DMS 273 (cell line): ENCODE data around the gene CCDC134.

Experiments
- DNase-seq: peaks from one replicate; lab custom pipeline; 2025; ENCODE audit not compliant: unreplicated experiment; lab: John Stamatoyannopoulos, UW

Gene CCDC134

DNA sequence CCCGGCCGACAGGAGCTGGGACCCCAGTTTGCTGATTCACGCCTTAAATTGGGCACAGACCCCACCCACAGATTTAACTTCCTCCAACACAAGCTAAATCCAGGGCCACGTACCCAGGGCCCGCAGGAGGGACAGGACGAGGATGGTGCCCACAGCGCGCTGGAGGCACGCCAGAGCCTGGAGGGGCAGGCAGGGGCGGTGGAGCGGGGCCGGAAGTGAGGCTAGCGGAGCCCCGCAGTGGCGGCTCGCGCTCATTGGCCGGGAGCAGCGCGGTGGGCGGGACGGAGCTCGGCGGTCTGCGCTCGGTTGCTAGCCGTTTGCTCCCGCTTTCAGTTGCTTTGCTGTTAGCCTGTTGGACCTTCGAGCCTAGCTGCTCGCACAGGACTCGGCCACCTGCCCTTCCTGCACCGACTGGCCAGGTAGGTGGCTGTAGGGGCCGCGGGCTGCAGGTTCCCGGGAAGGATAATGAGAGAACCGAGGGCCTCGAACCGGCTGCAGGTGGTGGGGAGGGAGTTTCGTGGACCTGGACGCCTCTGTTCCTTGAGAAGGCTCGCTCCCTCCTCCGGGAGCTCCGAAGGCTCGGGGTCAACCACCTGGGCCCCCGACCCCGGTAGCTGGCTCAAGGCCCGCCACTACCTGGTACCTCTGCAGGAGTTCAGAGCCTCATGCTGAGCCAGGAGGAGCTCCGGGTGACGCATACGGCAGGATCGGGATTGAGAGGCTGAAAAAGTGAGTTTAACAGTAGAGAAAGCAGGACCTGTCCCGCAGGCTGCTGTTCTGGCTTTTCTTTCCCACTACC lies at the start of gene CCDC134:
CCDC134 (plus strand) TSS at position 332 of the 799 bp plus-strand sequence. CDS start 8,212 bp downstream, outside the sequence.
- peak; percentile 93 for DNase-seq

DNA sequence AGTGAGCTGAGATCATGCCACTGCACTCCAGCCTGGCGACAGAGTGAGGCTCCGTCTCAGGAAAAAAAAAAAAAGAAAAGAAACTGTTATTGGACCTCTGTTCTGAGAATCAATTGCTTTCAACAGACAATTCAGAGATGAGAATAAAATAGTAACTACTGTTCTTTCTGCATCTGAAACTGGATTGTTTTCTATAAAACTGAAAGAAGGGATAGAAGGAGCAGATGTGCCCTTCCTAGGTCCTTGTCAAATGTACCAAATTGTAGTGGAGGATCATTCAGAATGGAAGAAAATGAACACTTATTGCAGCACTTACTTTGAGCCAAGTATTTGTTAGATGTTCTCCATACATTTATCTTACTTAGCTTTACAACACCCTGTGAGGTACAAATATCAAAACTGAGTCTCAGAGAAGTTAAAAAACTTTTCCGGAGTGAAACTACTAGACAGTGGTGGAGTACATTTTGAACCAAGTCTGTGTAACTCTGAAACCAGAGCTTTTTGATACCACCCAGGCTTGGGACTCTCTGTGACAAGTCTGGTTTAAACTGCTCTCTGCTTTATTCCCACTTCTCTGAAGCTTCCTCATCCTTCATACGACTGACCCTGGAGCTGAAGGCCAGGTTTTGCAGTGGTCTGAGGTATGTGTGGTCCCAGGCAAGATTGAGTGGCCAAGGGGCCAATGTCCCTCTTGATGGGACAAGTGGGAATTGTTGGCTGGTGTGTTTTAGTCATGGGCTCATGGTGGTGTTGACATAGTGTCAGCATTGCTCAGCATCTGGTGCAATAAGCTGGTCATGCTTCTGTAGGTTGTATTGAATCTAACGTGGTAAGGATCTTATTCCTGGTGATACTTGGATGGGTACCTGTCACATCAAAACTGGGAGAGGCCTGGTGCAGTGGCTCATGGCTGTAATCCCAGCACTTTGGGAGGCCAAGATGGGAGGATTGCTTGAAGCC lies 48.2 kb upstream of the CCDC134 start:
- no peak for DNase-seq

- DNase-seq: no peak
These were observed 46.5 kb upstream of the CCDC134 start for GRCh38 chr22:41753984-41754383.

- DNase-seq: no peak
These were observed 43.0 kb upstream of the CCDC134 start for GRCh38 chr22:41757502-41757901.

GRCh38 chr22:41758231-41758630 lies 42.2 kb upstream of the CCDC134 start:
- no peak for DNase-seq

DNA sequence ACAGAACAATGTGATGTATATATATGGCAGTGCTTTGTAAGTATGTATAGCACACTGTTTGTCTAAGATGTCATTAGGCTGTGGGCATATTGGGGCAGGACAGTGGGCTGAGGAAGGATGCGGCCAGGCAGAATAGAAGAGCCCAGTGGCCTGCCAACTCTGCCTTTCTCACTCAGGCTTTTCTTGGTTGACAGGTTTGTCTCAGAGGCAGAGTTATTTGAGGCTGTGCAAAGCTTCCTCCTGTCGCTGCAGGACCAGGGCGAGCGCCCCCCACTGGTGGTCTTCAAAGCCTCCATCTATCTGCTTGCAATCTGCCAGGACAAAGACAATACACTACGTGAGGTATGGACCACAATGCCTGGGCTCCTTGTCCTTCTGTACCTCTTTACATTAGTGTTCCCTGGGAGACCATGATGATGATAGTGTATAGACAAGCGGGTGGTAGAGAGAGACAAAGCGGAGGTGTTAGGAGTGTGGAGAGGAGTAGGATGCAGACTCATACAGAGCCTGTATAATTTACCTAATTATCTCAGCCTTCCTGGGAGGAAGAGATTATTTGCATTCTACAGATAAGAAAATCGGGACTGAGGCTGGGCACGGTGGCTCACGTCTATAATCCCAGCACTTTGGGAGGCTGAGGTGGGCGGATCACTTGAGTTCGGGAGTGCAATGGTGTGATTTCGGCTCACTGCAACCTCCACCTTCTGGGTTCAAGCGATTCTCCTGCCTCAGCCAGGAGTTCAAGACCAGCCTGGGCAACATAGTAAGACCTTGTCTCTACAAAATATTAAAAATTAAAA lies 37.3 kb upstream of the CCDC134 start:
- DNase-seq: peak; percentile 50

DNA sequence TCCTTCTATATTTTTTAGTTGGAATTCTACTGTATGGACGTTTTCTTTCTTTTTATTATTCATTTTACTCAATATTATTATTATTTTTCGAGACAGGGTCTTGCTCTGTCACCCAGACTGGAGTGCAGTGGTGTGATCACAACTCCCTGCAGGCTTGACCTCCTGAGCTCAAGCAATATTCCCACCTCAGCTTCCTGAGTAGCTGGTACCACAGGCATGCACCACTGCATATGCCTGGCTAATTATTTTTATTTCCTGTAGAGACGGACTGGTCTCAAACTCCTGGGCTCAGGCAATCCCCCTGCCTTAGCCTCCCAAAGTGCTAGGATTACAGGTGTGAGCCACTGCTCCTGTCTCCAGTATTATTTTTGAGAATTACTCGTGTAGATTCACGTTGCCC lies 34.0 kb upstream of the CCDC134 start:
- DNase-seq: no peak

- DNase-seq: no peak
These were observed 32.0 kb upstream of the CCDC134 start for GRCh38 chr22:41768430-41768829.

DNA sequence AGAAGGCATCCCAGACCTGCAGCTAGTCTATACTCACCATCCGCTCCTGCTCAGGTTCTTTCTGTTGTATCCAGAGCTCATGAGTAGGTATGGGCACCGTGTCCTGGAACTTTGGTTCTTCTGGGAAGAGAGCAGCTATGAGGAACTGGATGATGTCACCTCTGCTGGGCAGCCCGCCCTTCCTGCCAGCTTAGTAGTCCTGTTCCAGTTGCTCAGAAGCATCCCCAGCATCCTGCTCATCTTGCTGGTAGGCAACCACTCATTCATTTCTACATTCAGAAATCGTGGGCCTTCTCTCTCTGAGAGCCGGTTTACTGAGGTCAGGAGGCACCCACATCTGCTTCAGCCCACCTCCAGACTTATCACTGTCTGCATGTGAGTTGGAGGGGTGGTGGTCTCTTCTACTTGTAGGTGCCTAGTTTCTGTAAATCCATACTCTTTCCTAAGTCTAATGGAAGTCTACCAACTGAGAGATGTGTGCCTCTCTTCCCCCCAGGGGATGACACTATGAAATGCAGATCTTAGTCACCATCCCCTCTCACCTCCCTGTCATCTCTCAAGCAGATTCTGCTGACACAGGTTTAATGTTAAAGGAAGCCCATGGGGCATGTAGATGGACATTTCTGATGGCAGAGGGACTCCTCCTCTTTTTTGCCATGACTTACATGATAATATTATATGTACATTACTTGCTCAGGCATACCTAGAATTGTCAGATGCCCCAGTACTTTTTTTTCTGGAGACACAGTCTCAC lies 29.6 kb upstream of the CCDC134 start:
- no peak for DNase-seq

- no peak for DNase-seq
These were observed 28.3 kb upstream of the CCDC134 start for GRCh38 chr22:41772198-41772597.

GRCh38 chr22:41772645-41773044 lies 27.8 kb upstream of the CCDC134 start:
- no peak for DNase-seq

DNA sequence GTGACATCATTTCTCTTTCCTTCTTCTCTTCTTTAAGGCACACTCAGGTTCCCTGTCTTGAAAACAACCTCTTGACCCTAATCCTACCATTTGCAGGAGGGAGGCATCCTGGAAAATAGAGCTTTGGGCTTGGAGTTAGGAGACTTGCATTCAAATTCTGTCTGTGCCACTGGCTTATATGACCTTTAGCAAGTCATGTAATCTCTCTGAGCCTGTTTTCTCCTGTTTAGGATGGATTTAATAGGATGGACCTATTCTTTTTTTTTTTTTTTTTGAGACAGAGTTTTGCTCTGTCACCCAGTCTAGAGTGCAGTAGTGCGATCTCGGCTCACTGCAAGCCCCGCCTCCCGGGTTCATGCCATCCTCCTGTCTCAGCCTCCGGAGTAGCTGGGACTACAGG lies 25.1 kb upstream of the CCDC134 start:
- no peak for DNase-seq

GRCh38 chr22:41775976-41776375 lies 24.5 kb upstream of the CCDC134 start:
- DNase-seq: no peak

- no peak for DNase-seq
These were observed 24.1 kb upstream of the CCDC134 start for GRCh38 chr22:41776381-41776780.

- no peak for DNase-seq
These were observed 22.6 kb upstream of the CCDC134 start for GRCh38 chr22:41777749-41778425.

DNA sequence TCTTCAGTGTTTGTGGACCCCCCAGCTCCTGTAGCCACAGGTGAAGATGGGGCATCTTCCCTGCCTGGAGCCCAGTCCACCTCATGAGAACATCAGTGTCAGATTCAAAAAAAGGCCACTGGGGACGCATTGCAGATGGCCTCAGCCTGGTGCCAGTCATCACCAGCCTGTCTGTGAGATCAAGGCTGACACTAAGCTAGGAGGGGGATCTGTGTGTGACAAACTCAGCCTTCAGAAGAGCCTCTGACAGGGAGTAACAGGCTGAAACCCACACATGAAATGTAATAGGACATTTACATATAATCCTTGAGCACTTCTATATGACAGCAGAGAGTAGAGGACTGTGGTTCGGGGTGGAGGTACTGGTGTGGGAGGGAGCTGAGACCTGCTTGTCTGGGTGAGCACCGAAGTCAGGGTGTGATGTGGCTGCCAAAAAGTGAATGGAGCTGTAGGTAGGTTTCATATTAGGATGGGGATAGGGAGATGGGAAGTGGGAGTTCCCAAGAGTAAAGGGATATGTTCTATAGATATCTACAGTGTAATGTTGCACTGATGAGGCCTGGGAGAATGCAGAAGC lies 20.5 kb upstream of the CCDC134 start:
- DNase-seq: no peak

DNA sequence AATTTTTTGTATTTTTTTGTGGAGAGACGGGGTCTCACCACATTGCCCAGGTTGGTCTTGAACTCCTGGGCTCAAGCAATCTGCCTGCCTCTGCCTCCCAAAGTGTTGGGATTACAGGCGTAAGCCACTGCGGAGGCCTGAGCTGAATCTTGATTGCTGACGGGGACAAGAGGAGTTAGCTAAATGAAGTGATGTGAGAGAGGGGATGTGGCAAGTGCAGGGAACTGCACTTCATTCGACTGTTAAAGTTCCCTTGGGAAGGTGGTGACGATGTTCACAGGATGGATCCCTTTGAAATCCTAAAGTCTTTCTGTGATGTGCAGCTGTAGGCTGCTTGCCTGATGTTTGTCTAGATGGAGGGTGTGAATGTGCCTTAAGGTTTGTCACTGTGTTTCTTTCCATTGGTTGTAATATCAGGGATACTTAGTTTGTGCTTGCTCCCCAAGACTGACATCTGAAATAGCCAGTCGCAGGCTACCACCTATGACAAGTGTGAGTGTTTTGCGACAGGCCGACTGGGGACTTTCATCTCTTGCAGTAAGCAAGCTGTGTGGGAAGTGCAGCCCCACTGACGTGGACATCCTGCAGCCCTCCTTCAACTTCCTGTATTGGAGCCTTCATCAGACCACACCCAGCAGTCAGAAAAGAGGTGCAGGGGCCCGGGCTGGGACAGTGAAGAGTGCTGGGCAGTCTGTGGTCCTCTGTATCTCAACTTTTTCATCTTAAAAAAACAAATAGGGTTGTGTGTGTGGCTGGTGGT lies 19.6 kb upstream of the CCDC134 start:
- DNase-seq: no peak

GRCh38 chr22:41781507-41781906 lies 19.0 kb upstream of the CCDC134 start:
- no peak for DNase-seq

- DNase-seq: no peak
These were observed 18.2 kb upstream of the CCDC134 start for GRCh38 chr22:41782316-41782715.
